Right cardiac atrium (tissue), 5 donors: ENCODE data around the gene YY1AP1. TPM values are rescaled to one million over a fixed set of nuclear protein-coding genes. Genes with fewer than 3 reads are reported as not detected.
"Not testable (repeated sequence)": the region's sequence is repeated elsewhere in the genome, so short reads cannot be mapped to it uniquely, and the experiment has no call there.

Experiments used
- ATAC-seq, 2 donors: fragments of 200-7000 bp; cut with Tn5 transposase; one replicate each; pipeline versions ENCODE4 v1.8.0 to v1.9.1; 2020; ENCODE audit warnings: moderate library complexity in 2 of 2, mild to moderate bottlenecking in 1 of 2
- DNase-seq, 3 donors: peaks; one replicate each; pipeline ENCODE4 v3.0.0-alpha.2; 2020
- H3K27ac ChIP-seq: one replicate; pipeline ENCODE4 v1.5.1; 2013; ENCODE audit warnings: mild to moderate bottlenecking, low read length, control low read depth, moderate library complexity
- H3K27me3 ChIP-seq: one replicate; pipeline ENCODE4 v1.6.1; 2013; ENCODE audit not compliant: control insufficient read depth, insufficient read depth
- H3K4me1 ChIP-seq: one replicate; pipeline ENCODE4 v1.6.1; 2013; ENCODE audit warnings: low read length; ENCODE audit not compliant: control insufficient read depth, insufficient read depth
- H3K4me3 ChIP-seq: one replicate; pipeline ENCODE4 v1.5.1; 2013; ENCODE audit warnings: low read length, control low read depth
- H3K9me3 ChIP-seq: one replicate; pipeline ENCODE4 v1.6.1; 2013; ENCODE audit warnings: low read length; ENCODE audit not compliant: control insufficient read depth
- WGBS: extraction: QIAGEN DNeasy Blood & Tissue Kit; methylation state at CpG from one replicate; pipeline ENCODE4 v1.1.7; 2013; 5-methylcytosine and 5-hydroxymethylcytosine counted together
- intact Hi-C, 4 donors: fragments of 100-400 bp; cut with DNase I; formaldehyde crosslinking; loops; one replicate each; pipeline versions ENCODE4 v1.11.0 to v1.14.0; 2022 to 2023
- polyA plus RNA-seq: library from polyadenylated mRNA; stranded (reverse); fragments of 200-250 nt; gene quantifications from one replicate; pipeline ENCODE4 v1.2.3, GENCODE V29; 2013
- total RNA-seq, 4 donors: library from RNA; stranded (reverse); fragmentation: NEBNext Ultra II Directional; extraction: Animal tissue kit (Norgen Biotek cat#: 25700); gene quantifications; one replicate each; pipeline ENCODE4 v1.2.1, GENCODE V29; 2021
- donor health status: healthy with polysubstance abuse.
- donor health status: DM: no; HTN: yes; CAD: no.
- donor health status: DM: no; HTN: no; CAD: no.
- donor health status: DM: no; HTN: yes; CAD: no; lungs with severe emphysema.
- donor health status: DM: yes; HTN: yes; CAD: no.

YY1AP1 gene
- total and polyA plus RNA-seq, 5 donors: 31.9 to 96.9 (median 67.2) TPM

- ATAC-seq: no peak
- no peaks in the 10 kb centered on the region for H3K9me3 ChIP-seq
- H3K27me3 ChIP-seq: no peaks in the 10 kb centered on the region
- intact Hi-C loops: no loop called here
- no peaks in the 10 kb centered on the region for H3K4me1 ChIP-seq
- DNase-seq: no peak
- H3K27ac ChIP-seq: no peak overlapping the region
- 95% methylated on average over 5 of the region's 5 CpGs for WGBS
- no peak overlapping the region for H3K4me3 ChIP-seq
These were observed 19.1 kb downstream of the YY1AP1 start for GRCh38 chr1:155669233-155670162.

GRCh38 chr1:155661239-155661638 lies 27.3 kb downstream of the YY1AP1 start:
- H3K9me3 ChIP-seq, H3K4me3 ChIP-seq, intact Hi-C loops, H3K27me3 ChIP-seq, DNase-seq, H3K4me1 ChIP-seq, ATAC-seq, H3K27ac ChIP-seq: not testable (repeated sequence)
- WGBS: 92% methylated on average over 3 of the region's 4 CpGs

- H3K9me3 ChIP-seq: no peaks in the 10 kb centered on the region
- H3K27ac ChIP-seq: no peak overlapping the region
- peak in 1 of 2 donors; percentile 14 for ATAC-seq
- no peaks in the 10 kb centered on the region for H3K27me3 ChIP-seq
- no peaks in the 10 kb centered on the region for H3K4me1 ChIP-seq
- intact Hi-C loops: no loop called here
- DNase-seq: no peak
- 57% methylated on average over 2 of the region's 2 CpGs for WGBS
- H3K4me3 ChIP-seq: no peak overlapping the region
These were observed 31.1 kb downstream of the YY1AP1 start for GRCh38 chr1:155657463-155657862.

GRCh38 chr1:155652951-155653350 lies 35.6 kb downstream of the YY1AP1 start:
- no peaks in the 10 kb centered on the region for H3K27me3 ChIP-seq
- H3K4me1 ChIP-seq: peaks cover 3% of the 10 kb centered on the region
- H3K9me3 ChIP-seq: no peaks in the 10 kb centered on the region
- DNase-seq (no peak), ATAC-seq (no peak)
- H3K27ac ChIP-seq: no peak overlapping the region
- WGBS: 79% methylated on average over 3 of the region's 3 CpGs
- intact Hi-C loops: no loop called here
- H3K4me3 ChIP-seq: no peak overlapping the region

GRCh38 chr1:155651861-155652661 lies 36.5 kb downstream of the YY1AP1 start:
- intact Hi-C loops: no loop called here
- ATAC-seq: no peak
- no peak for DNase-seq
- H3K4me1 ChIP-seq: peaks cover 3% of the 10 kb centered on the region
- no peaks in the 10 kb centered on the region for H3K9me3 ChIP-seq
- no peak overlapping the region for H3K27ac ChIP-seq
- H3K27me3 ChIP-seq: no peaks in the 10 kb centered on the region
- WGBS: 76% methylated on average over 3 of the region's 3 CpGs
- H3K4me3 ChIP-seq: no peak overlapping the region

- Histone ChIP-seq H3K4me3 (no peak overlapping the region), H3K27me3 (no peaks in the 10 kb centered on the region), H3K27ac (no peak overlapping the region), H3K9me3 (no peaks in the 10 kb centered on the region), H3K4me1 (peaks cover 3% of the 10 kb centered on the region)
- intact Hi-C loops: no loop called here
- no peak for ATAC-seq
- no peak for DNase-seq
- WGBS: 89% methylated on average over 7 of the region's 7 CpGs
These were observed 38.3 kb downstream of the YY1AP1 start for GRCh38 chr1:155650231-155650757.

GRCh38 chr1:155649676-155650075 lies 38.9 kb downstream of the YY1AP1 start:
- DNase-seq: no peak
- Histone ChIP-seq H3K4me3 (no peak overlapping the region), H3K27ac (no peak overlapping the region), H3K27me3 (no peaks in the 10 kb centered on the region), H3K9me3 (no peaks in the 10 kb centered on the region), H3K4me1 (peaks cover 3% of the 10 kb centered on the region)
- intact Hi-C loops: no loop called here
- ATAC-seq: no peak

GRCh38 chr1:155648207-155649147 lies 40.1 kb downstream of the YY1AP1 start:
- no peak overlapping the region for H3K27ac ChIP-seq
- DNase-seq: no peak

GRCh38 chr1:155646307-155646706 lies 42.3 kb downstream of the YY1AP1 start:
- ATAC-seq: peak; percentile 27 to 30
- peak in 2 of 3 donors; percentile 63 to 71 for DNase-seq
- H3K27ac ChIP-seq: peak overlapping the region; percentile 34
- 59% methylated on average over 2 of the region's 2 CpGs for WGBS
- no peak overlapping the region for H3K4me3 ChIP-seq
- peaks cover 3% of the 10 kb centered on the region for H3K9me3 ChIP-seq
- intact Hi-C loops: no loop called here
- no peaks in the 10 kb centered on the region for H3K27me3 ChIP-seq
- H3K4me1 ChIP-seq: peaks cover 3% of the 10 kb centered on the region

More at GRCh38 chr1:155648207-155649147, 40.1 kb downstream of the YY1AP1 start:
- peak; percentile 88 to 92 for ATAC-seq
- intact Hi-C loops: no loop called here
- H3K9me3 ChIP-seq: no peaks in the 10 kb centered on the region
- H3K4me3 ChIP-seq: no peak overlapping the region
- 51% methylated on average over 11 of the region's 11 CpGs for WGBS
- peaks cover 3% of the 10 kb centered on the region for H3K4me1 ChIP-seq
- no peaks in the 10 kb centered on the region for H3K27me3 ChIP-seq

GRCh38 chr1:155645648-155646047 lies 42.9 kb downstream of the YY1AP1 start:
- Histone ChIP-seq H3K27me3 (no peaks in the 10 kb centered on the region), H3K4me1 (peaks cover 1% of the 10 kb centered on the region), H3K27ac (peak overlapping the region; percentile 4), H3K4me3 (no peak overlapping the region), H3K9me3 (peaks cover 3% of the 10 kb centered on the region)
- ATAC-seq (peak in 1 of 2 donors; percentile 22), DNase-seq (peak; percentile 31 to 65 (median 64))
- intact Hi-C loops: no loop called here
- 64% methylated on average over 6 of the region's 6 CpGs for WGBS
